NCI-H1694 (cell line): ENCODE results near the gene HSDL1.

ENCODE experiments used
- DNase-seq: peaks from one replicate; lab custom pipeline; 2025; lab: John Stamatoyannopoulos, UW

Gene HSDL1

DNA sequence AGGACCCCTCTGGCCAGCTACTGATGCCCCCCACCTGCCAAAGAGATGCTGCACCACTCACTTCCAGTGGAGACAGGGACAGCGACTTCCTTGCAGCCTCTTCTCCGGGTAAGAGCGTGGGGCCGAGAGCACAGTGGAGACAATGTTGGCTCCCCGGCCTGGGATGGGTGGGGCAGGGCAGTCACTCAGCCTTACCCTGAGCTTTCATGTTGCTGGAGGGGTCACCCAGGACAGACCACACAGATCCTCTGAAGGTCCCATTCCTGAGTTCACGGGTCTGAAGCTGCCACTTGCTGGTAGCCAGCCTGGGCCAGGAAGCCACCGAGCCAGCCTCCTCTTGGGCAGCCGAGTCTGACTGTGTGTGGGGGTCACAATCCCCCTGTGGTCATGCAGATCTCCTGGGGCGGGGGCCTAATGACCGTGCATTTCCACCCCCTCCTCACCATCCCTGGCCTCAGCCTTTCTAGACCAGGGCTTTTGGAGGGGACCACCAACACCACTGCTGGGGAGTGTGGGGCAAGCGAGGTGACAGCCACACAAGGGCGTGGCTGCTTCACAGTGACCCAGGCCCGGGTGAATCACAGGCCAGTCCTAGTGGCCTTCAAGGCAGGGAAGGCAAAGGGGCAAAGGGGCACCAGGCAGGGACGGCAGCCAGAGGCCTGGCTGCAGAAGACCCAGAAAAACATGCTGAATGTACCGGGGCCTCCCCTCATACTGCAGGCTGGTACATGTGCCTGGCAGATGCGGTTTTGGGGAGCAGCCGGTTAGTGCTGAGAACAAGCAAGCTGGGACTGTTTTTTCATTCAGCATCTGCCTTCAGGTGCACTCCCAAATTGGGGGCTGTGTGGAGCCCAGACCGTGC lies 31.4 kb upstream of the HSDL1 start:
- DNase-seq = no peak

DNA sequence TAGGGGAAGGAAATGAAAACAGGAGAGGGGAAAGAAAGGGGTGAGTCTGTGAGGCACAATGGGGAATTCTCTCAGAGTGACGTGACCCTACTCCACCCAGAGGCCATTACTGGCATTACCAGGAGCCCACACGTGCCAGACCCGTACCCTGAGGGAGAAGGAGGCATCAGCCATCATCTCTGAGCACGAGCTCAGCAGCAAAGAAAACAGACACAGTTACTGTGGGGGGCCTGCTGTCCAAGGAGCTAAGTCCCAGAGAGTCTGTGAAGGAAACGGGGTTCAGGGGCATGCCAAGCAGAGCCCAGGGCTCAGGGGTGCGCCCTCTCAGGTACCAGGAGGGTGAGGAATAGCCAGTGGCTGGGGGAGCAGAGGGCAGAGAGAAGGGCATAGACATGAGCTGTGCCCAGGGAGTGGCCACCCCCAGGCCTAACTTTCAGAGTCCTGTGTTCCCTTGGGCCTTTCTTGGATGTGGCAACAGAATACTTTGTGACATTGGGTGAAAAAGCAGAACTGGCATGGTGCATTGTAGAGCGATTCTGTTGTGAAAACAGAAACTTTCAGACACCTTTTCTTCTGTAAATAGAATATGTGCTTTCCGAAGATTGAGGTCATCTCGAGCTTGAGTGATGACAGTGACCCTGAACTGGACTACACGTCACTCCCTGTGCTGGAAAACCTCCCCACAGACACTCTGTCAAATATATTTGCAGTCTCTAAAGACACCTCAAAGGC lies 30.5 kb upstream of the HSDL1 start:
- peak; percentile 55 for DNase-seq

DNA sequence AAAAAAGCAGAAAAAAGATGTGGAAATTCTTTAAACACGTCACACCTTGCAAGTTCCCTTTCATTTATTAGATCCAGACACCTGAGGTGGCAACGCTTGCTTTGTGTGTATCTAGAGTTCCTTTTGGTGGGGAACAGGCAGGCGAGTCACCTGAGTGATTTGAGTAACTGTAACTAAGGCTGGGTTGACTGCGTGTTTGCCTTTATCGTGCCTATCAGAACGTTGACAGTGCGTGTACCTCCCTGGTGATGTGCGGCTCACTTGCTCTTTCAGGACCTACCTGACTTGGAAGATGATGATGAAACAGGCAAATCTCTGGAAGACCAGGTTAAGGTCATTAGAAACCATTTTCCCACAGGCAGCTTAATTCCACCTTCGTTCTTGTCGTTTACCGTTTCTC lies 29.4 kb upstream of the HSDL1 start:
- DNase-seq = no peak

DNA sequence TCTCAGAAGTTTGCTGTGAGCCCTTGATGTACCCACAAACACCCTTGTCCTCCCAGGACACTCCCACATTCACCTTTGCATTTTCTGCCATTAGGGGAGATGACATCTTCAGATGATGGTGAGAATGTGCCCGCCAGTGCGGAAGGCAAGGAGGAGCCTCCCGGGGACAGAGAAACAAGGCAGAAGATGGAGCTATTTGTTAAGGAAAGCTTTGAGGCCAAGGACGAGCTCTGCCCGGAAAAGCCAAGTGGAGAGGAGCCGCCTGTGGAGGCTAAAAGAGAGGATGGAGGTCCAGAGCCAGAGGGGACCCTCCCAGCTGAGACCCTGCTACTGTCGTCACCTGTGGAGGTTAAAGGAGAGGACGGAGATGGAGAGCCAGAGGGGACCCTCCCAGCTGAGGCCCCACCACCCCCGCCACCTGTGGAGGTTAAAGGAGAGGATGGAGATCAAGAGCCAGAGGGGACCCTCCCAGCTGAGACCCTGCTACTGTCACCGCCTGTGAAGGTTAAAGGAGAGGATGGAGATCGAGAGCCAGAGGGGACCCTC lies 24.9 kb upstream of the HSDL1 start:
- DNase-seq = no peak

DNA sequence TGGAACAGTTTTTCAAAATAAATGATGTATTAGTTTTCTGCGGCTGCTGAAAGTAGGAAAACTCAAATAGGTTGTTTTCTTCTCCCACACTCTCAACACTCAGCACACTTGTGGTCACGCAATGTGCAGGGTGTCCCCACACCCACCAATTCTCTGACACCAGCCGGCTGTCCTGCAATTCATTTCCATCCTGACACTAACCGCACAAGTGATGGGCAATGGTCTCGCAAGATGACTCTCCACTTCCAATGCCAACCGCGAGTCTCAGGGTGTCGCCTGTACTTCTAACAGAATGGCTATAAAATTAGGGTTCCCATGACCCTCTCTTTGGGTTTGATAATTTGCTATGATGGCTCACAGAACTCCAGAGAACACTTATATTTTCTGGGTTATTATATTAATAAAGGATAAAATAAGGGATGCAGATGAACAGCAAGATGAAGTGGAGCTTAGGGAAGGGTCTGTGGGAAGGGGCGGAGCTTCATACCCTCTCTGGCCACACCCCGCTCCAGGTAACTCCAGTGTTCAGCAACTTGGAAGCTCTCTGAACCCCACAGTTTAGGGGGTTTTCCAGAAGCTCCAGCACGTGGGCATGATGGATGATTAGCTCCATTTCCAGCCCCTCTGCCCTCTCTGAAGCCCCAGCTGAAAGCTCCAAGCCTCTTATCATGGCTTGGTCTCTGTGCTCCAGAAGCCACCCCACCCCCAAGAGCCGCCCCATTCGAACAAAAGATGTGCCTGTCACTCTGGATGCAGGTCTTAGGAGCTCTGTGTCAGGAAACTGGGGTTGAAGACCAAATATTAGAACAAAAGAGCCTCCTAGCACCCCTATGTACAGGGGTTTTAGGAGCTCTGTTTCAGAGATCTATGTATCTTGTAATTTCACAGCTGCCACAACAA lies 22.1 kb upstream of the HSDL1 start:
- DNase-seq = no peak

DNA sequence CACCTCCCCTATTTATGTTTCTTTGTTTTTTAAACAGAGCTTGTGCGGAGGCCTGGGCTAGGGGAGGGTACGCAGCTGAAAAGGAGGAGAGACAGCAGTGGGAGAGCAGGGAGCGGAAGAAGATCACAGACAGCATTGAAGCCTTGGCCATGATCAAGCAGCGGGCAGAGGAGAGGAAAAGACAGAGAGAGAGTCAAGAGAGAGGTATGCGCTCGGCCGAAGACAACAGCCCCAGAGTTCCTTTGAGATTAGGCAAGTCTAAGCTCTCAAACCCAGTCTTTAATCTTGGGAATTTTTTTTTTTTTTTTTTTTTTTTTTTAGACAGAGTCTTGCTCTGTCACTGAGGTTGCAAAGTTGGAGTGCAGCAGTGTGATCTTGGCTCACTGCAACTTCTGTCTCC lies 20.8 kb upstream of the HSDL1 start:
- no peak for DNase-seq

DNA sequence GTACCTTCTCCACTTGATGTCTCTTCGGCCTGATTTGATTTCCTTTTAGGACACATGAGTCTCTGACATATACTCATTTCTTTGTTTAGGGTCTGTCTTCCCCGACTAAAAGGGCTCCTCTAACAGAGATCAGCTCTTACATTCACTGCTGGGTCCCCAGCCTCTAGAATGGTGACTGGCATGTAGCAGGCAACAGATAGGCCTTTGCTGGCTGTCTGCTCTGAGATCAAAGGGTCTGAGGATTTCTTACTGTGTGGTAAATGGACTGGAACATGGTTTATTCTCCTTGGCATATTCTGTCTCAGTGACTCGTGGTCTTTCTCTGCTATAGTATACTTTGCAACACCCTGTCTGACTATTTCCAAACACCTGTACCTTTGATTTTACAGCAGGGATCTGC lies 16.8 kb upstream of the HSDL1 start:
- DNase-seq = no peak

DNA sequence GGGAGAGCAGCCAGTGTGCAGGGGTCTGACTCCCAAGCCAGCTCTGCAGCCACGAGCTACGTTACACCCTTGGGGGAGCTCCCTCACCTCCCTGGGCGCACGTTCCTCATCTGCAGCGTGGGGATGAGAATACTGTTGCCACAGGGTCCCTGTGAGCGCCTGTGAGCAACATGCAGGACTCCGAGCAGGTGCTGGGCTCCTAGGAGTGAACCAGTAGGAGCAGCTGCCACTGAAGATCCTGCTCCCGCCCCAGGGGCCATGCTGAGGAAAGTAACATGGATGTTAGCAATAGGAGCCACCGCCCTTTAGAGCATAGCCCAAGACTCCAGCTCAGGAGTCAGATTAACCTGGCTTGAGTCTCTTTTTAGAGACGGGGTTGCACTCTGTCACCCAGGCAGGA lies 16.1 kb upstream of the HSDL1 start:
- no peak for DNase-seq

DNA sequence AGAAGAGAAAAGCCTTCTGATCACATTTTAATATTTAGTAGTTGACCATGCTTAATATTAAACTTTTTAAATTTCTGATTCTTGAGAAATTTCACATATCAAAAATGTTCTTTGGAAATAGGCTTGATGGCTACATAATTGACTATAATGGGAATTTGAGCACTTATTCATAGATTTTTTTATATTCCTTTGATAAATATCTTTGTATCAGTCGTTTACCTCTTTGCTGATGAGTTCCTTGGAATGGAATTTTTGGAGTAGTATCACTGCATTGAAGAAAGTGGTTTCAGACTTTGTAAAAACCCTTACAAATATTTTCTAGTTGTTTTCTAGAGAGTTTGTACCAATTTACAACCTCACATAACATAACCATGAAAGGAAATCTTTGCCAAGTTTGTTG lies 14.8 kb upstream of the HSDL1 start:
- DNase-seq = no peak

DNA sequence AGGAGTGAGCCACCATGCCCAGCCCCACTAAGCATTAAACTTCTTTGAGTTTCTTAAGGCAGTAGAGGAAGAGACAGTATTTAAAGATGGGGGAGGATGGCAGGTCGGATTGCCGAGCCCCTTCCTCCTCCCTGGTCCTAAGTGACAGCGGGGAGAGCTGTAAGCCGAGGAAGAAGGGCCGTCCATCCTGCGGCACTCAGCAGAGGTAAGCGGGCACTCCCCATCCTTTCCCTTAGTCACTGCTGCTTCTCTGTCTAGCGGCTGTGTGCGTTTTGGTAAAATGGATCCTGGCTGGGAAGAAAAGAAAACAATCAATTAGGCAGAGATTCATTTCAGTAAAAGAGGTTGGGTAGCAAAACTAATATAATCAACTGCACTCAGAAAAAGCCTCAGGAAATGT lies 14.0 kb upstream of the HSDL1 start:
- no peak for DNase-seq

DNA sequence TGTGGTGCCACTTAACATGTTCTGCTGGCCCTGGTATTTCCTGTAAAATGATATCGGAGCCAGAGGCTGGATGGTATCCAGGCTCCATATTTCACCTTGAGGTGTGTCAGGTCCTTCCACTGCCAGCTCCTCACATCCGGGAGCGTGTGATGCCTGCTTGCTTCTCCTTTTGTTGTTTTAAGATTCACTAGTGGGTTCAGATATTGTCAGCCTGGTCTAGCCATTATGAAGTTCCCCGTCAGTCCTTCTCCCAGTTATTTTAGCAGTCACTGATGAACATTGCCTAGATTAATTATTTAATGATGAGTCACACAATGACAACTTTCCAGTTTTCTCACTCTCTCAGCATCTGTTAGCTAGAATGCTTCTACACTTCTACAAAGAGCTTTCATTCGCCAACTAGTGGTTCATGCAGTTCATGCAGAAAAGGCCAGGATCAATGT lies 11.4 kb upstream of the HSDL1 start:
- DNase-seq = peak; percentile 37

DNA sequence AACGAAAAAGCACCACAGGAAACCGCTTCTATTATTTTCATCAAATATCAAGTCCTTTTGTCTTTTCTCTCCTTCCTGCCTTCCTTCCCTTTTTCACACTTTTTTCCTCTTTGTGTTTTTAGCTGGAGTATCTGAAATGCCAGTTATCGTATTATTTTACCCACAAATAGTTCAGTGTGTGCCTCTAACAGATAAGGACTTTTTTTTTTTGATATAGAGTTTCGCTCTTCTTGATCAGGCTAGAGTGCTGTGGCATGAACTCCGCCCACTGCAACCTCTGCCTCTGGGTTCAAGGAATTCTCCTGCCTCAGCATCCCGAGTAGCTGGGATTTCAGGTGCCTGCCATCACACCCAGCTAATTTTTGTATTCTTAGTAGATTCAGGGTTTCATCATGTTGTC lies 10.8 kb upstream of the HSDL1 start:
- no peak for DNase-seq

DNA sequence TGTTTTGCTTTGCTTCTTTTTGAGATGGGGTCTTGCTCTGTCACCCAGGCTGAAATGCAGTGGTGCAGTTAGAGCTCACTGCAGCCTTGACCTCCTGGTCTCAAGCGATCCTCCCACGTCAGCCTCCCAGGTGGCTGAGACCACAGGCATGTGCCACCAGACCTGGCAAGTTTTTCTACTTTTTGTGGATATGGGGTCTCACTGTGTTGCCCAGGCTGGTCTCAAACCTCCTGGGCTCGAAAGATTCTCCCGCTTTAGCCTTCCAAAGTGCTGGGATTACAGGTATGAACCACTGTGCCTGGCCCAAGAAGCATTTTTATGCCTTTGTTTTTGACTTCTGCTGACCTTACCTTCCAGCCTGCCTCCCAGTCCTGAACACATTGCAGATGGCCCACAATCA lies 10.2 kb upstream of the HSDL1 start:
- DNase-seq = no peak

DNA sequence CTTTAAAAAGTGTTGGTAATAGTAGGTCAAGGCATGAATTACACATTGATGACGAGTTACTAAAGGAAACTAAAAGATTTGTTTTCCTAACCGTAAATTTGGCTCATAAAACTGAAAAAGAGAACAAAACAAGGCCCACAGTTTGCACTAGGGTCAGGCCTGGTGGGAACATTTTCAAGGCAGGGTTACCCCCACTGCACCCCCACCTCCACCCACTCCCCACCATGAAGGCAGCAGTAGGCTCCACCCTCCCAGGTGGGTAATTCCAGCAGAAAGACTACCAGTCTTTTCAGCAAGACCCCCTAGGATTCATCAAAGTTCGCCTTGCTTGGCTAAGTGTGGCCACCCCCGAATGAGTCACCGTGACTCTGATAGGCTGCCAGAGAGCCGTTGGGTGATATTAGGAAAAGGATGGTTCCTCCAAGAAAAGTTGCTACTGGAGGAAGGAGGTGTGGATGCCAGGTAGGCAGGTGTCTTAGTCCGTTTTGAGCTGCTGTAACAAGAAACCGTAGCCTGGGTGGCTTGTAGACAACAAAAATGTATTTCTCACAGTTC lies 8.8 kb upstream of the HSDL1 start:
- DNase-seq = no peak

DNA sequence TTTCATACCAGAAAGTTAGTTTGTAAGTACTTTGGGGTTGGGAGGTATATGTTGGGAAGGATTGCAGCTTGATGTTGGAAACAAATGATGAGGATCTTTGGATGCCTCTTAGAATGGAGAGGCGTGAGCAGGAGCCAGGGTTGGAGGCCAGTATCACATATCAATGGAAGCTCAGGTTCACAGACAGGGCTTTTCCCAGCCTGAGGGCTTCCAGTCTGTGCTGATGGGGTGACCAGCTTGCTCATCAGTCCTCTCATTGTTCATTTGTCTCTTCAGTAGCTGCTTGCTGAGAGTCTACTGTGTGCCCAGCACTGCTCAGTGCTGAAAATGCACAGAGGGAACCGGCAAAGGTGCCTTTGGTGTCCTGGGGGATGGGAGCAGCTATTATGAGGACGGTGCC lies 5.9 kb upstream of the HSDL1 start:
- no peak for DNase-seq

DNA sequence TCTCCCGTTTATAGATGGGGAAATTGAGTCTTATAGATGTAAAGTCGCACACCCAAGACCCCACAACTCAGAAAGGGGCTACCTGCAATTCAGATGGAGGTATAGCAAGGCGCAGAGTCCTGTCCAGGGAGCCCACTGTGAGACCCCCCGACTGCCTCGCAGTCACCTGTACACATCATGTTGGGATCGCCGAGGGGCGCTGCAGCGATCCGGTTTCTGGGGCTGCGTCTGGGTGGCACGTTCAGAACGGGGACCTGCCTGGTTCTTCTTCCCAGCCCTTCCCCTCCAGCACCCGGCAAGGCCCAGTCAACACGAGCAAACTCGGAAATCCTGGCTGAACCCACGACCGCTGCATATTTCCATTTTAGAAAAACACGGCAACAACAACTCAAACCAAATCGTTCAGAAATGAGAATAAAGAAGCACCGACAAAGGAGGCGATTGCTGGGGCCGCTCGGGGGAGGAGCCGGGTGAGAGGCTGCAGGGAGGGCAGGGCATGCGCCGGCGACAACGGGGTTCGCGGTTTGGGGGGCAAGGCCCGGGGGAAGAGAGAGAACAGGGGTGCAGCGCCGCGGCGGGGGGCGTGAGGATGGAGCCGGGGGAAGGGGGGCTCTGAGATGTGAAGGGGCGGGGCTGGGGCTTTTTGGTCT lies 643 bp downstream of the HSDL1 start:
- DNase-seq = no peak

DNA sequence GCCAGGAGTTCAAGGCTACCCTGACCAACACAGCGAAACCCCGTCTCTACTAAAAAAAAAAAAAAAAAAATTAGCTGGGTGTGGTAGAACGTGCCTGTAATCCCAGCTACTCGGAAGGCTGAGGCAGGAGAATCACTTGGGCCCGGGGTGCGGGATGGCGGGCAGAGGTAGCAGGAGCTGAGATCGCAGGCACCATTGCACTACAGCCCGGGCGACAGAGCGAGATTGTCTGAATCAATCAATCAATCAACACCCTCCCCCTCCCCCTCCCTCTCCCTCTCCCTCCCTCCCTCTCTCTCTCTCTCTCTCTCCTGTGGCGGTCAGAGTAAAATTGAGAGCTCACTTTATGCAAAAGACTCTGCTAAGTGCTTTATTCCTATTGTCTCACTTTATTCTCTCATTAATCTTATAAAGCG lies 1.2 kb downstream of the HSDL1 start:
- DNase-seq = no peak

DNA sequence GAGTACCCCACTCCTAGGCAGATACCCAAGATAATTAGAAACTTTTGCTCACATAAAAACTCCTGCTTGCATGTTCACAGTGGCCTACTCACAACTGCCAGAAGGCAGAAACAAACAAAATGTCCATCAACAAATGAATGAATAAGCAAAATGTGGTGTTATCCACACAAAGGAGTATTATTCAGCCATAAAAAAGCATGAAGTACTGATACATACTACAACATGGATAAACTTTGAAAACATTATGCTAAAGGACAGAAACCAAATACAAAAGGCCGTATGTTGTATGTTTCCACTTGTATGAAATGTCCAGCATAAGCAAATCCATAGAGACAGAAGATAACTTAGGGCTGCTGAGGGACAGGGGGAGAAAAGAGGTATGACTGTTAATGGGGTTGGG lies 1.9 kb downstream of the HSDL1 start:
- DNase-seq = no peak

DNA sequence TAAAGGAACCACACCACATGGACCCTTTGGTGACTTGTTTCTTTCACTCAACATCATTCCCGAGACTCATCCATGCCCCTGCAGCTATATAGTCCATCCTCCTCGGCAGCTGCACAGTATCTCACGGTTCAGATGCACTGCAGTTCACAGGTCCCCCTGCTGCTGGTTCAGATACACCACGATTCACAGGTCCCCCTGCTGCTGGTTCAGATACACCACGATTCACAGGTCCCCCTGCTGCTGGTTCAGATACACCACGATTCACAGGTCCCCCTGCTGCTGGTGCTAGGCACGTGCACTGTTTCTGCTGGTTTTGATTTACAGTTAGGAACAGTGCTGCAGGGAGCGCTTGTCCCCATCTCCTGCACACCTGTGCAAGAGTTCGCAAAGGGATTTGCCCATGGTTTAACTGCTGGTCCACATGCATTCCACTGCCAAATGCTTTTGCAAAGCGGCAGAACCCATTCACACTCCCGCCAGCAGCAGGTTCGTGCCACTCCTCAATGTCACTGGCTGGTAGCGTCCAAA lies 3.8 kb downstream of the HSDL1 start:
- DNase-seq = peak; percentile 18

DNA sequence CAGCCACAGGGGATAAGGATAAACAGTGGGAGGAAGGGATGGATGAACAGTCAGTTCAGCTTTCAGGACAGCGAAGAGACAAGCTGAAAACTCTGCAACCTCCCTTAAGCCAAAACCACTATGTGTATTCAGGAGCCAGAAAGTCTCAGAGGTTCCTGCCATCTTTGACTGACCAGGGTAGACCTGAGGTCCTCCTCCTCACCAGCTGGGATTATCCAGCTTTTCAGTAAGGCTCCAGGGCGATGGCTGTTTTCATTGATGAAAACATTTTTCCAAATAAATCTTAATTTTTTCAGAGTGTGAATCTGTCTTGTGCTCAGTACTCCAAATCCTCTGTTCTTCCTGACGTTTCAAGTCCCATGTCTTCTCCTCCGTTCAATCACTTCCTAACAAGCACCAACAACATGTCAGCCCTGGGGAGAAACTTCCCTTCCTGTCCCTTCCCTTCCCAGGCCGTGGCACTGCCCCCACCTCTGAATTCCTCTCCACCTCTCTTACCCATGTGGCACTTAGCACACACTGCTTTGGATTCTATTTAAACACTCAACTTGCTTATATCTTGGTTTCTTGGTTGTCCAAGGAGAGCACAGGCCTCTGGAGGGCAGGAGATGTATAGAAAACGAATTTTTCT lies 5.2 kb downstream of the HSDL1 start:
- DNase-seq = no peak
